HG02623 (cell line): Measurements from ENCODE around the gene PGA3.
A peak's percentile ranks its signal among the peaks of the same experiment; 100 is the strongest.
"Not testable (repeated sequence)": the region's sequence is repeated elsewhere in the genome, so short reads cannot be mapped to it uniquely, and the experiment has no call there.

Source experiments
- ATAC-seq: cut with Tn5 transposase; IDR thresholded peaks from one replicate; pipeline ENCODE4 v1.9.1; 2021; ENCODE audit warnings: moderate library complexity; ENCODE audit not compliant: unreplicated experiment

Gene PGA3

GRCh38 chr11:61202950-61203746, at the start of gene PGA3:
Gene PGA3, plus strand, starts transcription at chr11:61203515. Its CDS starts 50 bp downstream, at chr11:61203565.
- ATAC-seq: not testable (repeated sequence)

- no peak for ATAC-seq
Measured at GRCh38 chr11:61153593-61154095, 49.7 kb upstream of the PGA3 start.

- ATAC-seq: no peak
Measured at GRCh38 chr11:61154528-61154927, 48.8 kb upstream of the PGA3 start.

DNA sequence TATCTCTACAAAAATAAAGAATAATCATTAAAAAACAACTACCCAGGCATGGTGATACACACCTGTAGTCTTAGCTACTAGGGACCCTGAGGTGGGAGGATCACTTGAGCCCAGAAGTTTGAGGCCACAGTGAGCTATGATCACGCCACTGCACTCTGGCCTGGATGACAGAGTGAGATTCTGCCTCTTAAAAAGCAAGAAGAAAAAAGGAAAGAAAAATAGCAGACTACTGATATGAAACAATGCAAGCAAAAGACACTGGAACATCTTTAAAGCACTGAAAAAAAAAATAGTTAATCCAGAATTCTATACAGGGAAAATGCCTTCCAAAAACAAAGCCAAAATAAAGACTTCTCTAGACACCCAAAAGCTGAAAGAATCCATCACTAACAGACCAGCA, 48.0 kb upstream of the PGA3 start:
- ATAC-seq: no peak

- no peak for ATAC-seq
Measured at GRCh38 chr11:61155741-61156140, 47.6 kb upstream of the PGA3 start.

GRCh38 chr11:61157743-61158142, 45.6 kb upstream of the PGA3 start:
- ATAC-seq: no peak

DNA sequence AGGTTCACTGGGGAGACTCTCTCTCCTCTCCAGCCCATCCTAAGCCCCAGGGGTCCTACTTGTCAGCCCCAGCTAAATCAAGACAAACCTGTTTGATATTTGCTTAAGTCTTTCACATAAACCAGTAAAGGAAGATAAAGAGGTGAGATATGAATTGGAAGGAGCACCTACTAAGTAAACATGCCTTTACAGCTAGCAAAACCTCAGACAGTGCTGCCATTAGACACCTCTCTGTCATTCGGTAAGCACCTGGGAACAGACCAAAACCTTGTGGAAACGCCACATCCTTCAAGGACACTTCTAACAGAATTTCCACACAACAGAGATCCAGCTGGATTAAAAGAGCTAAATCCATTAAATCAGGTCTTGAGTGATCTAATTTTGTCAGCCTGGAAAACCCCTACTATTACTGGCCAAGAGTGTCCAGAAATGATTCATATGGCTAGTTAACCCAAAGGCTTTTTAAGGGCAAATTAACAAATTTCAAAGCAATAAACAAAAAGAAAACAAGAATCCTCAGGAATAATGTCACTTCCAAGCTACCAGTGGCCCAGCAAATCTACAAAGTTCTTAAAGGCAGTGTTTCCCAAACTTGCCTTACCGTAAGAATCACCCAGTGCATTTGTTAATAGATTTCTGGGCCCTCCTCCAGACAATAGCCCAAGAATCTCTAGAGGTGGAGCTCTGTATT, 44.5 kb upstream of the PGA3 start:
- no peak for ATAC-seq

DNA sequence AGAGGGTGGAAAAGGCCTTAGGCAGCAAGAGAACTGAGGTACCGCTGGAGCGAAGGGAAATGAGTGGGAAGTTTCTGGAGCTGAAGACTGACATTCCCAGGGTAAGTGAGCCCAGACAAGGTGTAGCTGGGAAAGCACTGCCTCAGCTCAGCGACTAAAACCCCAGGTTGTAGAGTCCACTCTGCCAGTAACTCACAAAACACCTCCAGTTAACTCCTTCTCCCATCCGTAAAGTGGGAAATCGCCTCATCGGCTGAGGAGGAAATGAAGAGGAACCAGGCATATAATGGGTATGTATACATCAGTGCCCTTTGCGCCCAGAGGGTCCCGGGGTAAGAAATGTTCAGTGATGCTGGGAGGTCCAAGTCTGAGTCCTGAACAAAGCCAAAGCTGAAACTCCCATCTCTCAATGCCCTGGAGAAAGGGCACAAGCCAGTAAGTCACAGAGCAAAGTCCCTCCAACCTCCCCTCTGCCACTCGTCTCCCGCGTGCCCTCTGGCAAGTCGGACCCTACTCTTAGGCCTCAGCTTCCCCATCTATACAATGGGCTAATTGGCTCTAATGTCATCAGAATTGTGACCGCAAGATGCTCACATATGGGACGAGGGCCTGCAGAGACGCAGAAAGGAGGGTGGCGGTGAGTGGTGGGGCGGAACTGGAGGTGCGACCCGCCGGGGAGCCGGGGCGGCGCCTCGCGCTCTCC, 42.7 kb upstream of the PGA3 start:
- ATAC-seq: no peak

DNA sequence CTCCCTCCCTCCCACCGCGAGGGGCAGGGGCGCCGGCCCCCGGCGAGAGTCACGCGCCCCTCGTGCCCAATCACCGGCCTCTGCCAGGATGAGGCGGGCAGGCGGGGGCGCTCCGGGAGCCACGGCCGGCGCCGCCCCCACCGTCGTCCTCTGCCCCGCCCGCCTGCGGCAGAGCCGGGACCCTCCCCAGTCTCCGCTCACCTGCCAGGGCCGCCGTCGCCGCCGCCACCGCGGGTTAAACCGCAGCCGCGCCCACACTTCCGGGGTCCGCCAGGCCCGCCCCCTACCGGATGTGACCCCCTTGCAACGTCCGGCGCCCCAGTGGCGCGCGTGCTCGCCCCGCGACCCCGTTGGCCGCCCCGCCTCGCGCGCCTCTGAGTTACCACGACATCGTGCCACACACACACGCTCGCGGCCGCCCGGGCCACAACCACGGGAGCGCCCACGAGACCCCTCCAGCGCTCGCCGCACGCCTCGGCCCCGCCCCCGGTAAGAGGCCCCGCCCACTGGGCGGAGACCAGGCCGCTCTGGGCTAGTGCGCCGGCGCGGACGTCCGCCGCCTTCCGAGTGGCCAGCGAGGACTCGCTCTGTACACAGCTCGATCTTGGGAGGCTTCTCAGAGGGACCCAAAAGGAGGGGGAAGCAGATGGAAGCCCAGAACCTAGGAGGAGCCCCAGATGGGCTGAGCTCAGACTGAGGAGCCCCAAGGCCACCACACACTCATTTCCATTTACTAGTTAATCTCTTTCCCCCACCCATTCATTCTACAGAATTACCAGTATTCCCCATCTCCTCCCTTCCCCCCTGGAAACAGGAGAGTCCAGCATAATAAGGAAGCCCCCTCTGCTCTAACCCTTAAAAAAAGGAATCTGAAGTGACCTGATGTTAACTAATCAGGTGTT, 41.9 kb upstream of the PGA3 start, which contains the start of gene VPS37C:
VPS37C (minus strand) TSS at position 237 of the 902 bp plus-strand sequence. CDS start 22,597 bp downstream, outside the sequence.
- ATAC-seq: peak; percentile 70

DNA sequence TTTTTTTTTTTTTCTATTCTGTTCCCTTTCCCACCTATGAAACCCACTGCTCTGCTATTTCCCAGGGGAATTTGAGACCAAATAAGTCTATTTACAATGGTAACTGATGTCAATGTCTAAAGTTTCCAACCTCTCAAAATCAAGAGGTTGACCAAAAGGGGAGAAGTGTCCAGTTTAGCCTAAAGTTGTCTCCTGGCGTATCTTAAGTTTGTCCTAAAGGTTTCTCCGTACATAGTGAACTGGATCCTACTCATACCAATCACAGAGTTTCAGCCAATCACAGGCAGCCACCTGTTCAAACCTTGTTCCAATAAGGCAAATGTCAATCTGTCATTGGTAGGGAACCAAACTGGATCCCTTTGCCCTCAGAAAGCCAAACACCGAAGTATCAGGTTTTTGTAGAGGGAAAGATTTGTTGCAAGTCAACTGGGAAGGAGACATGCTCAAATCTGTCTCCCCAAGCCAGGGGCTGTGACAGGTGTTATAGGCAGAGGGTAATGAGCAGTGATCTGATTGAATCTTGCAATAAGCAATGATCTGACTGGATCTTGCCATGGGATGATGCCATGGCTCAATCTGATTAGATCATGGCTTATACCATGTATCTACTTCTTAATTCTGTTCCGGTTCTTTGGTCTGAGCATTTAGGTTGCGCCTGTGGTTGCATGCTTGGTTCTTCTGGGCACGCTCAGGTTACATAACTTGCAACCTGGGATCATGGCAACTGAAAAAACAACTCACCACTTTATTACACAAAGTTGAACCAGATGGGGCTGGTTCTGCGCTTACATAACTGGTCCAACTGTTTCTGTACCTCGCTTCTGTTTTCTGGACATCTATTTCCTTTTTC, 41.0 kb upstream of the PGA3 start:
- ATAC-seq: no peak

GRCh38 chr11:61163021-61163420, 40.3 kb upstream of the PGA3 start:
- no peak for ATAC-seq

DNA sequence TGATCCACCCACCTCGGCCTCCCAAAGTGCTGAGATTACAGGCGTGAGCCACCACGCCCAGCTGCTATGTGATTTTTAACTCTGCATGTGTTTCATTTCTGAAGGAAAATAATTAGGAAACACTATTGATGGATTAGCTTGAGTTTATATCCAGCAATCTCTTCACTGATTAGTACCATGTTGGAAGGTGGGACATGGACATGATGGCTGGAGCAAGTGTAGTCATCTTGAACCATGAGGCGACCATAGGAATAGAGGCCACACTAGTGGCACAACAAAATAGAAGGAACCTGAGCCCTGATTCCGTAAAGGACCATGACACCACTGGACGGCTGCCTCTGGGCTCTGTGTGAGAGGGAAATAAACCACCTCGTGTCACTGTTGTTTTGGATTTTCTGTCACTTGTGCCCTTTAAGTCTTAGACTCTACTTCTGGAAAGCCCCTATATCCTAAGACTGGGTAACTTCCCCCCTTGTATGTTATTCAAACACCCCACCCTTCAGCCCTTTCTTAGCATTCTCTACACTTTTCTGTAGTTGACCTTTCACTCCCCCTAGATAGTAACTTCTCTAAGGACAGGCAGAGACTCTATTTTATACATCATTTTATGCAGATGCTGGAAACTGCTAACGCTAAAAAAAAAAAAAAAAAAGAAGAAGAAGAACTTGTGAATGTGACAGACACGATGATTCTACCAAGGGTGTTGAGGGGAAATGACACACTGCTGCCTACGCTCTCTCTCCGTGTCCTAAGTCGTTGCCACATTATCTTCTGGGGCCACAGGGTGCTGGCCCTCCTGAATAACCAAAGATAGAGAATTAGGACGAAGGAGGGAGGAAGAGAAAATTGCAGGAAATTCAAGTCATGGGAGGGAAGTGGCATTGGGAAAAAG, 39.4 kb upstream of the PGA3 start:
- ATAC-seq: no peak

- no peak for ATAC-seq
Measured at GRCh38 chr11:61164606-61165424, 38.5 kb upstream of the PGA3 start.

DNA sequence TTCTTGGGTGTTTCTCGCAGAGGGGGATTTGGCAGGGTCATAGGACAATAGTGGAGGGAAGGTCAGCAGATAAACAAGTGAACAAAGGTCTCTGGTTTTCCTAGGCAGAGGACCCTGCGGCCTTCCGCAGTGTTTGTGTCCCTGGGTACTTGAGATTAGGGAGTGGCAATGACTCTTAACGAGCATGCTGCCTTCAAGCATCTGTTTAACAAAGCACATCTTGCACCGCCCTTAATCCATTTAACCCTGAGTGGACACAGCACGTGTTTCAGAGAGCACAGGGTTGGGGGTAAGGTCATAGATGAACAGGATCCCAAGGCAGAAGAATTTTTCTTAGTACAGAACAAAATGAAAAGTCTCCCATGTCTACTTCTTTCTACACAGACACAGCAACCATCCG, 37.5 kb upstream of the PGA3 start:
- ATAC-seq: not testable (repeated sequence)

GRCh38 chr11:61166331-61166730, 37.0 kb upstream of the PGA3 start:
- not testable (repeated sequence) for ATAC-seq

DNA sequence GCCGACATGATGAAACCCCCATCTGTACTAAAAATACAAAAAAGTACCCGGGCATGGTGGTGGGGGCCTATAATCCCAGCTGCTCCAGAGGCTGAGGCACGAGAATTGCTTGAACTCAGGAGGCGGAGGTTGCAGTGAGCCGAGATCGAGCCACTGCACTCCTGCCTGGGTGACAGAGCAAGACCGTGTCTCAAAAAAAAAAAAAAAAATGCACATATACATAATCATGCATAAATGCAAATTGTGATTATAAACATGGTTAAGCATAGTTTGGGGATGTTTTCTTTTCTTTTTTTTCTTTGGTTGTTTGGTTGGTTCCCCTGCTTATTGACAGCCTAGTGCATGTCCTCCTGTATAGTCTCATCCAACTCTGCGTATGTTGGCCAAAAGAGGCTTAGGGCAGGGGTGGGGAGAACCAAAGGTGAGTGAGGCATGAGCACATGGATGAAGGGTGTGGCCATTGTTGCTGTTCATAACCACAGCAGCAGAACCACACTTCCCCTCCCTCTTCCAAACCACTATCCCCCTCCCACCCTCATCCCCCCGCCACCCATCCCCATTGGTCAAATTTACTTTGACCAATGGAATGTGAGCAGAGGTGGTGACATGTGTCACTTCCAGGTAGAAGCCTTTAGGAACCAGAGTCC, 35.1 kb upstream of the PGA3 start:
- ATAC-seq: no peak

DNA sequence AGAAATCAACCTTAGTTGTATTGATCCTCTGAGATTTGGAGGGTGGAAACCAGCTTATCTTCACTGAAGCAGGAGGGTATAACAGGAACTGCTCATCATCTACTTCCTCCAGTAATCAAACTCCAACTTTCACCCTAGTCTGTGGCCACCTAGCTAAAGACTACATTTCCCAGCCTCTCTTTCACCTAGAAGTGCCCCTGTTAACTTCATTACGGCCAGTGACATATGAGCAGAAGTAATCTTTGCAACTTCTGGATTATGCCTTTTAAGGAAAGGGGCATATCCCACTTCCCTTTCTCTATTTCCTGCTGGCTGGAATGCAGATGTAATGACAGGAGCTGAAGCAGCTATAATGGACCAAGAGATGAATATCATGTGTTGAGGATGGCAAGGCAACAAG, 34.5 kb upstream of the PGA3 start:
- no peak for ATAC-seq
